HepG2 (cell line): Measurements from ENCODE around the gene ZBTB20. TPM values are rescaled to one million over a fixed set of nuclear protein-coding genes. Genes with fewer than 3 reads are reported as not detected.

Source experiments
- ATAC-seq: fragments of 200-7000 bp; cut with Tn5 transposase; 3 replicates; pipeline ENCODE4 v1.9.1; 2020; ENCODE audit warnings: mild to moderate bottlenecking, moderate library complexity
- BruUV-seq: library from RNA; stranded (reverse); fragments of 400-500 nt; replicated peaks from 2 replicates; lab custom pipeline; 2021; lab: Mats Ljungman, UMichigan
- CTCF ChIA-PET: fragments of 300-600 bp; formaldehyde crosslinking; extraction: SDS; loops from one replicate; lab custom pipeline; 2021; ENCODE audit warnings: low total read pairs, inconsistent platforms, low intra/inter-chr PET ratio; lab: Yijun Ruan, JAX
- POLR2A ChIA-PET: fragments of 350-600 bp; sonication (Branson Sonifier 250); formaldehyde crosslinking; loops from one replicate; lab custom pipeline; 2020; ENCODE audit warnings: antibody characterized with exemption, inconsistent platforms; lab: Yijun Ruan, JAX
- DNase-seq: peaks from one replicate; pipeline ENCODE4 v3.0.0-alpha.2; 2015; ENCODE audit warnings: low spot score
- FAIRE-seq: peaks from 3 replicates; lab custom pipeline; 2011; peaks lifted over from hg19 to GRCh38; lab: Jason Lieb, UNC
- H2AFZ ChIP-seq: one replicate; pipeline ENCODE4 v1.6.1; 2011; ENCODE audit warnings: low read length, inconsistent platforms
- H3K27ac ChIP-seq: fragments of 300-600 bp; 3 replicates; pipeline ENCODE4 v1.8.0; 2011; ENCODE audit warnings: mixed run types, mild to moderate bottlenecking, mixed read lengths, low read length, inconsistent platforms; ENCODE audit not compliant: insufficient read depth; ENCODE audit errors: extremely low read length
- H3K27me3 ChIP-seq, 2 experiments: fragments of 200-600 bp in 1 of 2; 2 replicates in 1 of 2; 3 replicates in 1 of 2; pipeline versions ENCODE4 v1.6.0 to v1.8.0; 2011; ENCODE audit warnings: low read length in 2 of 2, mild to moderate bottlenecking in 2 of 2, moderate library complexity in 2 of 2, inconsistent platforms in 1 of 2; ENCODE audit not compliant: insufficient read depth in 2 of 2, control insufficient read depth in 1 of 2
- H3K36me3 ChIP-seq, 2 experiments: fragments of 200-600 bp in 1 of 2; replicated peaks in 1 of 2; 2 replicates in 1 of 2; 3 replicates in 1 of 2; pipeline versions ENCODE4 v1.5.1 to v1.8.0; 2011; ENCODE audit warnings: low read length in 2 of 2, inconsistent platforms in 1 of 2; ENCODE audit not compliant: insufficient read depth in 2 of 2, control insufficient read depth in 1 of 2
- H3K4me1 ChIP-seq: 2 replicates; pipeline ENCODE4 v1.5.1; 2012; ENCODE audit warnings: low read length, inconsistent platforms; ENCODE audit not compliant: insufficient read depth
- H3K4me2 ChIP-seq: 2 replicates; pipeline ENCODE4 v1.6.0; 2011; ENCODE audit warnings: low read depth, low read length, inconsistent platforms
- H3K4me3 ChIP-seq, 3 experiments: fragments of 200-600 bp in 1 of 3; sonication (generic), shearing (Covaris generic) in 1 of 3; replicated peaks in 1 of 3; 2 replicates each; pipeline ENCODE4 v1.5.1; 2011 to 2016; ENCODE audit warnings: low read length in 3 of 3, inconsistent platforms in 2 of 3, low read depth in 2 of 3, mild to moderate bottlenecking in 2 of 3, control low read depth in 1 of 3, mixed read lengths in 1 of 3; ENCODE audit not compliant: insufficient read depth in 1 of 3
- H3K79me2 ChIP-seq: one replicate; pipeline ENCODE4 v1.6.1; 2011; ENCODE audit warnings: low read length, inconsistent platforms; ENCODE audit not compliant: insufficient read depth
- H3K9ac ChIP-seq: 2 replicates; pipeline ENCODE4 v1.6.0; 2011; ENCODE audit warnings: mild to moderate bottlenecking, low read depth, low read length, inconsistent platforms; ENCODE audit not compliant: insufficient read depth
- H3K9me3 ChIP-seq: 2 replicates; pipeline ENCODE4 v1.5.1; 2012; ENCODE audit warnings: mild to moderate bottlenecking, low read length
- H4K20me1 ChIP-seq: 2 replicates; pipeline ENCODE4 v1.6.0; 2011; ENCODE audit warnings: inconsistent platforms, mild to moderate bottlenecking, low read length, moderate library complexity; ENCODE audit not compliant: insufficient read depth
- CTCF ChIP-seq: sonication (generic); formaldehyde crosslinking; IDR thresholded peaks from 2 replicates; pipeline ENCODE4 v1.5.0; 2020; ENCODE audit warnings: mild to moderate bottlenecking, missing genetic modification reagents, moderate library complexity
- FIP1L1 ChIP-seq: fragments of 200-400 bp; formaldehyde crosslinking; IDR thresholded peaks from 2 replicates; pipeline ENCODE4 v1.6.1; 2018; ENCODE audit warnings: low read depth, mild to moderate bottlenecking, low read length, moderate library complexity, borderline replicate concordance; ENCODE audit not compliant: insufficient read depth
- FLYWCH1 ChIP-seq: sonication (generic); formaldehyde crosslinking; IDR thresholded peaks from 2 replicates; pipeline ENCODE4 v1.8.1; 2023; ENCODE audit warnings: mild to moderate bottlenecking, missing genetic modification reagents
- FOXC1 ChIP-seq: sonication (generic); formaldehyde crosslinking; IDR thresholded peaks from 2 replicates; pipeline ENCODE4 v1.8.0; 2022; ENCODE audit warnings: mild to moderate bottlenecking, missing genetic modification reagents, borderline replicate concordance
- GMEB1 ChIP-seq: sonication (generic); formaldehyde crosslinking; IDR thresholded peaks from 2 replicates; pipeline ENCODE4 v1.5.1; 2020; ENCODE audit warnings: missing genetic modification reagents, mild to moderate bottlenecking, borderline replicate concordance
- IRF9 ChIP-seq: sonication (generic); formaldehyde crosslinking; IDR thresholded peaks from 2 replicates; pipeline ENCODE4 v1.8.0; 2022; ENCODE audit warnings: missing genetic modification reagents, mild to moderate bottlenecking, borderline replicate concordance
- LBX2 ChIP-seq: sonication (generic); formaldehyde crosslinking; IDR thresholded peaks from 2 replicates; pipeline ENCODE4 v1.5.0; 2020; ENCODE audit warnings: missing genetic modification reagents, mild to moderate bottlenecking, borderline replicate concordance
- MBNL3 ChIP-seq: fragments of 250-450 bp; sonication (Bioruptor Pico); conservative IDR thresholded peaks from 2 replicates; pipeline ENCODE4 v1.8.0; 2022; ENCODE audit warnings: mild to moderate bottlenecking, inconsistent platforms
- MIER3 ChIP-seq: IDR thresholded peaks from 2 replicates; pipeline ENCODE4 v1.6.1; 2016; ENCODE audit warnings: missing compliant biosample characterization, borderline replicate concordance
- SIX1 ChIP-seq: sonication (generic); formaldehyde crosslinking; IDR thresholded peaks from 2 replicates; pipeline ENCODE4 v1.4.0; 2020; ENCODE audit warnings: missing genetic modification reagents, borderline replicate concordance
- STAG1 ChIP-seq: sonication (generic); formaldehyde crosslinking; IDR thresholded peaks from 2 replicates; pipeline ENCODE4 v1.4.0; 2020; ENCODE audit warnings: missing genetic modification reagents
- ZFY ChIP-seq: sonication (generic); formaldehyde crosslinking; IDR thresholded peaks from 2 replicates; pipeline ENCODE4 v1.4.0; 2020; ENCODE audit warnings: missing genetic modification reagents
- ZNF282 ChIP-seq: fragments of 450-650 bp; IDR thresholded peaks from 2 replicates; pipeline ENCODE4 v1.6.1; 2018; ENCODE audit not compliant: partially characterized antibody
- ZNF33A ChIP-seq: sonication (generic); formaldehyde crosslinking; IDR thresholded peaks from 2 replicates; pipeline ENCODE4 v1.5.1; 2020; ENCODE audit warnings: missing genetic modification reagents, mild to moderate bottlenecking, moderate library complexity, borderline replicate concordance
- ZNF446 ChIP-seq: sonication (generic); formaldehyde crosslinking; IDR thresholded peaks from 2 replicates; pipeline ENCODE4 v1.5.0; 2020; ENCODE audit warnings: mild to moderate bottlenecking, missing genetic modification reagents
- ZNF678 ChIP-seq: sonication (generic); formaldehyde crosslinking; IDR thresholded peaks from 2 replicates; pipeline ENCODE4 v1.4.0; 2020; ENCODE audit warnings: mild to moderate bottlenecking, missing genetic modification reagents
- ZNF883 ChIP-seq: sonication (generic); formaldehyde crosslinking; IDR thresholded peaks from 2 replicates; pipeline ENCODE4 v1.5.1; 2020; ENCODE audit warnings: mild to moderate bottlenecking, missing genetic modification reagents; ENCODE audit errors: not compliant biosample characterization
- WGBS: methylation state at CpG from one replicate; pipeline ENCODE4 v1.1.6; 2017; ENCODE audit warnings: low lambda C conversion rate; 5-methylcytosine and 5-hydroxymethylcytosine counted together
- in situ Hi-C: cut with HindIII; loops from 2 replicates; pipeline ENCODE4 v1.10.0; 2017; ENCODE audit warnings: low pct_unique_long_range_greater_than_20kb; ENCODE audit not compliant: extremely low pct_ligation_motif_present
- intact Hi-C: fragments of 100-400 bp; cut with micrococcal nuclease; formaldehyde crosslinking; loops from one replicate; pipeline ENCODE4 v1.10.0; 2022; ENCODE audit not compliant: unreplicated experiment
- polyA plus RNA-seq, 8 experiments: library from polyadenylated mRNA; depleted of rRNA in 3 of 8; stranded (reverse) in 7 of 8; unstranded in 1 of 8; fragments of >200 nt; fragmentation: Illumina TruSeq in 4 of 8; extraction: Trizol in 4 of 8; gene quantifications; 2 replicates each; pipeline versions ENCODE4 v1.2.1 to v1.2.3, GENCODE V29; 2011 to 2016; ENCODE audit warnings: low read depth in 4 of 8, missing spikeins in 1 of 8, mixed read lengths in 1 of 8; ENCODE audit not compliant: insufficient read depth in 1 of 8
- total RNA-seq, 5 experiments: library from RNA; depleted of rRNA; stranded (reverse); fragments of >200 nt; fragmentation: Illumina TruSeq; extraction: Trizol; gene quantifications; 2 replicates each; pipeline ENCODE4 v1.2.3, GENCODE V29; 2016; ENCODE audit warnings: low read depth in 1 of 5

Gene ZBTB20
- total and polyA plus RNA-seq, 2 of the 13 experiments (the other 11 are each of a cell fraction or from before 2014, with no cell fraction given), result 1.9 to 8.8 TPM

GRCh38 chr3:114675104-114675503, 472.0 kb downstream of the ZBTB20 start (continued):
- no peak for TF ChIP-seq GMEB1
- no peak for TF ChIP-seq LBX2
- no peak for TF ChIP-seq ZNF282

- Histone ChIP-seq H3K36me3 (no peaks in the 10 kb centered on the region), H3K9ac (no peak overlapping the region), H3K27ac (no peak overlapping the region), H3K4me3 (no peak overlapping the region), H3K4me1 (no peaks in the 10 kb centered on the region), H3K79me2 (no peaks in the 10 kb centered on the region), H3K27me3 (no peaks in the 10 kb centered on the region), H2AFZ (no peak overlapping the region), H3K9me3 (no peaks in the 10 kb centered on the region), H4K20me1 (no peaks in the 10 kb centered on the region), H3K4me2 (no peak overlapping the region)
- WGBS, result 82% methylated on average over 2 of the region's 2 CpGs
- FAIRE-seq (no peak), ATAC-seq (no peak), DNase-seq (no peak)
- CTCF ChIA-PET, result no interaction called here
- intact Hi-C loops (no loop called here), in situ Hi-C loops (no loop called here)
- POLR2A ChIA-PET, result no interaction called here
- no TSS peak for BruUV-seq
- TF ChIP-seq MIER3 (CRISPR knock-in tag), result no peak
- no peak for TF ChIP-seq ZNF678 (CRISPR knock-in tag)
- TF ChIP-seq STAG1, result no peak
- TF ChIP-seq FOXC1 (CRISPR knock-in tag), result no peak
- no peak for TF ChIP-seq ZNF883 (CRISPR knock-in tag)
- TF ChIP-seq SIX1 (CRISPR knock-in tag), result no peak
- no peak for TF ChIP-seq ZNF33A (CRISPR knock-in tag)
- no peak for TF ChIP-seq ZNF446 (CRISPR knock-in tag)
- no peak for TF ChIP-seq IRF9 (CRISPR knock-in tag)
- no peak for TF ChIP-seq CTCF
- TF ChIP-seq FLYWCH1 (CRISPR knock-in tag), result no peak
- no peak for TF ChIP-seq FIP1L1
- TF ChIP-seq ZFY (CRISPR knock-in tag), result no peak
- no peak for TF ChIP-seq MBNL3
Observed at GRCh38 chr3:114674036-114674435, 473.1 kb downstream of the ZBTB20 start.
